ENCODE results near the gene ETS2. TPM values are rescaled to one million over a fixed set of nuclear protein-coding genes. Genes with fewer than 3 reads are reported as not detected.

Gene ETS2
- total and polyA plus RNA-seq, 2 of the 8 experiments (the other 6 are each of a cell fraction or from before 2014, with no cell fraction given) = 11.0 to 45.1 TPM

DNA sequence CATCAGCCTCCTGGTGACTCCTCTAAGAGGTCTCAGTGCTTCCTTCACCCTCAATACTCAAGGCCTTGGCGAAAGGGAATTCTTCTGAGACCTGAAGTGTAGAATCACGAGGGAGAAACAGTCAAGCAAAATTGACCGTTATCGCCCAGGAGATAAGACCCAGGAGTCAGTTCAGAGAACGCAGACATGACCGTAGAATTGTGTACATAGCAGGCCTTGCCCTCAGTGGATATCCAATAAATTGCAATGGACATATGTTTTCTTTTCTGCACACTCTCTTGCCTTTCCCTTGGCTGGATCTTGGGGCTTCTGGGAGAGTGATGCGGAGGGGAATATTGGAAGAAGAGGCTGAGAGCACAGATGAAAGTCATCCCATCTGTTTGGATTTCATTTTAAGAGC, 15.7 kb upstream of the ETS2 start (continued):
- TF ChIP-seq RNF2 (IDR thresholded peaks at IDR 0.05; ENCODE audit: borderline replicate concordance, low read depth, low read length, missing control alignments, poor library complexity, severe bottlenecking) (no peak), TEAD4 (IDR thresholded peaks at IDR 0.05; ENCODE audit: low read depth, low read length) (no peak), KDM4A (IDR thresholded peaks at IDR 0.05; ENCODE audit: low read depth, low read length, severe bottlenecking) (no peak), TBP (IDR thresholded peaks at IDR 0.05; ENCODE audit: low read depth, low read length) (no peak)
